GM18858 (cell line): Measurements from ENCODE around the gene WAC.
"Not testable (repeated sequence)": the region's sequence is repeated elsewhere in the genome, so short reads cannot be mapped to it uniquely, and the experiment has no call there.

Experiments used
- ATAC-seq: cut with Tn5 transposase; IDR thresholded peaks from one replicate; pipeline ENCODE4 v1.9.1; 2021; ENCODE audit not compliant: unreplicated experiment

WAC gene

DNA sequence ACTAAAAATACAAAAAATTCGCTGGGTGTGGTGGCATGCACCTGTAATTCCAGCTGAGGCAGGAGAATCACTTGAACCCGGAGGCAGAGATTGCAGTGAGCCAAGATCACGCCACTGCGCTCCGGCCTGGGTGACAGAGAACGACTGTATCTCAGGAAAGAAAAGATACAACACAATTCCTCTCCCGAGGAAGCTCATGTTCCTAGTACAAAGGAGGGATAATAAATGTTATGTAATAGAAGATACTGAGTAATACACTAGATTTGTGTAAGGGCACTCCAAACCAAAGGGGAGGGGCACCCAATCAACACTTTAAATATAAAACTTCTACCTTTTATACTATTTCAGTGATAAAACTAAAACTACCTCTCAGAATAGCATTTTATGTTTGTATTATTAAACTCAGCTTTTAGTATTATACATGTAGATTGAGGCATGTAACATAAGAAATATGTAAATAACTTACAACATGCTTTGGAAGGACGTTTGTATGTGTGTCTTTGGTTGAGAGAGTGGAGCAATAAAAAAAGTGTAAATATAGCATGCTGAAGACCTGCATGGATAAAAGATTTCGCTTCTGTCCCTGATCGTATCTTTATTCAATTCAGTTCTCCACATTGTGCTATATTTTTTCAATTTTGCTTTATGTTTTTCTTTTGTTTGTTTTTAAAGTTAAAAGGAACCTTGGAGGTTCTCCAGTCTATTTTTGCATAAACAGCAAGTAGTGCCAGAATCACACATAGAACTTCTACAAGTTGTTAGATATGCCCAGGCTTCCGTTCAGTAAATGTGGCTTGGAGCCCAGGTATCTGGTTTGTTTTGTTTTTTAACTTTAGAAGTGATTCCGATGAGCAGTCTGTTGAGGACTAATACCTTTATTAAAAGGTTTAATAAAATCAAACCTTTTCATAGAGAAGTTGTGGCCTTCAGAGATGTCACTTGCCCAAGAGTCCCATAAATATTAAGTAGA lies 71.9 kb downstream of the WAC start:
- no peak for ATAC-seq

- no peak for ATAC-seq
Measured at GRCh38 chr10:28606568-28606967, 73.7 kb downstream of the WAC start.

DNA sequence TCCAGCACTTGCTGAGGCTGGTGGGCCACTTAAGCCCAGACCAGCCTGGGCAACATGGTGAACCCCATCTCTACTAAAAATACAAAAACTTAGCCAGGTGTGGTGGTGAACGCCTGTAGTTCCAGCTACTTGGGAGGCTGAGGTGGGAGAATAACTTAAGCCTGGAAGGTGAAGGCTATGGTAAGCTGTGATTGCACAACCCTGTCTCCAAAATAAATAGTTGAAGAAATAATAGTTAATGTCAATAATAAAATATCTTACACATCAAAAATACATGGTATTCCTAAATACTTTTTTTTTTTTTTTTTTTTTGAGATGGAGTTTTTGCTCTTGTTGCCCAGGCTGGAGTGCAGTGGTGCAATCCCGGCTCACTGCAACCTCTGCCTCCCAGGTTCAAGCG lies 76.7 kb downstream of the WAC start:
- not testable (repeated sequence) for ATAC-seq

DNA sequence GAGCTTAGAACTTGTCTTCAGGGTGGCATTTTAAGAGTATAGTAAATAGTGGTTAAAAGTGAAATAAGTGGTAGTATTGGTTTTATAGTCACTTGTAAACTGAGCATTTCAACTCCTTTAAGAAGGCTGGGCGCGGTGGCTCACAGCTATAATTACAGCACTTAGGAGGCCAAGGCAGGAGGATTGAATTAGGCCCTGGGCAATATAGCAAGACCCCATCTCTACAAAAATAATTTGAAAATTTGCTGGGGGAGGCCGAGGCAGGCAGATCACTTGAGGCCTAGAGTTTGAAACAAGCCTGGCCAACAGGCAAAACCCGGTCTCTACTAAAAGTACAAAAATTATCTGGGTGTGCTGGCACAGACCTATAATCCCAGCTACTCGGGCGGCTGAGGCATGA lies 80.0 kb downstream of the WAC start:
- no peak for ATAC-seq

- ATAC-seq: no peak
Measured at GRCh38 chr10:28616514-28616913, 83.6 kb downstream of the WAC start.

GRCh38 chr10:28619455-28619854 lies 86.5 kb downstream of the WAC start:
- no peak for ATAC-seq

- ATAC-seq: no peak
Measured at GRCh38 chr10:28620251-28620650, 87.3 kb downstream of the WAC start.

- no peak for ATAC-seq
Measured at GRCh38 chr10:28623483-28623882, 90.6 kb downstream of the WAC start.

DNA sequence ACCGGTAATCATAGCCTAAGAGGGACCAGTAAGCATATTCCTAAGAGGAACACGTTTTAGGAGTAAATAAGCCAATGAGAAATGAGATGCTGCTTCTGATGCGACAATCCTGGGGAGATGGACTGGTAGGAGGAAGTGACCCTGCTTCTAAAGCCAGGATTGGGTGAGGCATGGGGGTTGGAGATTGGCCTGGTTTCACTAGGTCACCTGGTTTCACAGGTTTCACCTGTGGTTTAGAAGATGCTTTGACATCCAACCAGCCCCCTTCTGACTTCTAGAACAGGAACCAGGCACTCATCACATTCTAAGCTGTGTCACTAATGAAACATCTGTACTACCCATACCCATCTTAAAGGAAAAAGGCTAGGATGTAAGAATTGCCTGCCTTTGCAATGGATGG lies 91.4 kb downstream of the WAC start:
- no peak for ATAC-seq

DNA sequence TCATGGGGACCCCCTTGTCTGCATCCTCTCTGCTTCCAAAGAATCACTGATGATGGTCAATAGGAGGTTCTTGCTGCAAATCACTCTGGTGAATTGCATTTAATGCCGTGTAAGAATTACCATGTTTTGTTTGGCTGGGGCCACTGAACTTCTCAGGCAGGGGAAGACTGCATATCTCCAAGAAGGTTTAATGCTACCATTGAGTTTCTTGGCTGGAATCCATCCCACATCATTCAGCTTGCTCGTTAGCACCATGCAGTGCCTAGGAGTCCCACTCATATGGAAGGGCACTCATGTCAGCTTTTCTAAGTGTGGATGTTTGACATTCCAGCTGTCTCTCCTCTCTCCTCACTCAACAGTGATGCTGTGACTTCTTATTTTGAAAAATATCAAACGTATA lies 94.2 kb downstream of the WAC start:
- ATAC-seq: no peak

- ATAC-seq: peak; percentile 59
Measured at GRCh38 chr10:28628184-28628893, 95.4 kb downstream of the WAC start.

DNA sequence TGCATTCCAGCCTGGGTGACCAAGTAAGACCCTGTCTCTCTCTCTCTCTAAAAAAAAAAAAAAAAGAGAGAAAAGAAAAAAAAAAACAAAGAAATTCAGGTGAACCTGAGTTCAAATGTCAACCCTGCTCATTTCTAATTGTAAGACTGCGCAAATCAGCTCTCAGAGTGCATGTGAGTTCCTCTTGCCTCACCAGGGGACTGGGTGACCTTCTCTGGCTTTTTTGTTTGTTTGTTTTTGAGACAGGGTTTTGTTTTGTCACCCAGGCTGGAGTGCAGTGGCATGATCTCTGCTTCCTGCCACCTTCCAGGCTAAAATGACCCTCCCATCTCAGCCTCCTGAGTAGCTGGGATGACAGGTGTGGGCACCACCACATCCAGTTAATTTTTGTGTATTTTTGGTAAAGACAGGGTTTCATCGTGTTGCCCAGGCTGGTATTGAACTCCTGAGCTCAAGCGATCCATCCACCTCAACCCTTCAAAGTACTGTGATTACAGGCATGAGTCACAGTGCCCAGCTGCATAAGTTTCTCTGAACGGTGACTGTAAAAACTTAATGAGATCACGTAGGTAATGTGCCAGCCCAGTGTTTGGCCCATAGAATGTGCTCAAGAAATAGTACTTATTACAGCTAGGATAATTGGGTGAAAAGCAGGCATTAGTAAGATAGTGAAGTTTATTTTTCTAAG lies 99.1 kb downstream of the WAC start:
- no peak for ATAC-seq

DNA sequence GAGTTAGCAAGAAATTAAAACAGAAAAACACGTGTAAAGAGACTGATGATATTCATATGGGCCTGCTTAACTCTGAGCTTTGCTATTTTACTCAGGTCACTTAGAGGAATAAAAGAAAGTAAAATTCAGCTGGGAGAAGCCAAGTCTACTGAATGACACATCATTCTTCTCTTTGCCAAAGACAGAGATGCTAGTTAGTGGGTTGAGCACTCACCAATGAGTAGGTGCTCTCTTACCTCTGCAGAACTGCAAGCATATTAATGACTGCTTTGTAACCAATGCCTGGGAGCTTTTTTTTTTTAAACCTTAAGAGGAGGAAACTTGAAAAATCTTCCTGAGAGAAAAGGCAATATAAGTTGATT lies 99.6 kb downstream of the WAC start:
- no peak for ATAC-seq

DNA sequence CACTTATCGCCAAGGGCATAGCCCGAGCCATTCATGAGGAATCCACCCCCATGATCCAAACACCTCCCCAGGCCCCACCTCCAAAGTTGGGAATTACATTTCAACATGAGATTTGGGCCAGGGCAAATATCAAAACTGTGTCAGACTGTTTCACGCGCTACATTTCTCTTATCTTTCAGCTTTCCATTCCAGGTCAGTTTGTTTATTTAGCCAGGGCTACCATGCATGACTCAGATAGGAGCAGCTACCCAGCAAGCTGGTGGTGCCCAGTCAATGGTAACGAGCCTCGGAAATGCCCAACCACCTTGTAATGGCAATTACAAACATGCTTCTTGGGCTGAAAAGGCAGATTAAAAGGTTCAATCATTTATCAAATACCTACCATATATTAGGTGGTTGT lies 100.8 kb downstream of the WAC start:
- no peak for ATAC-seq

GRCh38 chr10:28637346-28637745 lies 104.4 kb downstream of the WAC start:
- no peak for ATAC-seq

- no peak for ATAC-seq
Measured at GRCh38 chr10:28638392-28638791, 105.5 kb downstream of the WAC start.

GRCh38 chr10:28640551-28640950 lies 107.6 kb downstream of the WAC start:
- no peak for ATAC-seq

- no peak for ATAC-seq
Measured at GRCh38 chr10:28644647-28645046, 111.7 kb downstream of the WAC start.

- no peak for ATAC-seq
Measured at GRCh38 chr10:28652106-28652505, 119.2 kb downstream of the WAC start.

- no peak for ATAC-seq
Measured at GRCh38 chr10:28652703-28653102, 119.8 kb downstream of the WAC start.

- ATAC-seq: not testable (repeated sequence)
Measured at GRCh38 chr10:28658824-28659223, 125.9 kb downstream of the WAC start.

GRCh38 chr10:28661035-28661434 lies 128.1 kb downstream of the WAC start:
- no peak for ATAC-seq
